Heart right ventricle (tissue), 16 donors: ENCODE measurements around the gene ECSCR. TPM values are rescaled to one million over a fixed set of nuclear protein-coding genes. Genes with fewer than 3 reads are reported as not detected.

ENCODE experiments used
- ATAC-seq, 8 donors: fragments of 200-7000 bp; cut with Tn5 transposase; one replicate each; pipeline ENCODE4 v1.9.1; 2020; ENCODE audit warnings: mild to moderate bottlenecking in 8 of 8, moderate library complexity in 8 of 8, moderate number of reproducible peaks in 1 of 8
- DNase-seq, 2 donors: peaks; one replicate each; pipeline ENCODE4 v3.0.0-alpha.2; 2020
- H3K27ac ChIP-seq, 10 donors: fragments of 200-600 bp; sonication (generic) in 2 of 10; one replicate each; pipeline versions ENCODE4 v1.5.0 to v1.8.0; 2020 to 2022; ENCODE audit warnings: mild to moderate bottlenecking in 3 of 10
- H3K27me3 ChIP-seq, 7 donors: fragments of 200-600 bp; one replicate each; pipeline ENCODE4 v1.8.0; 2021 to 2022; ENCODE audit warnings: mild to moderate bottlenecking in 2 of 7
- H3K36me3 ChIP-seq, 9 donors: fragments of 200-600 bp; sonication (generic) in 1 of 9; one replicate each; pipeline versions ENCODE4 v1.5.0 to v1.8.0; 2020 to 2022; ENCODE audit warnings: mild to moderate bottlenecking in 2 of 9
- H3K4me1 ChIP-seq, 9 donors: fragments of 200-600 bp; sonication (generic) in 1 of 9; one replicate each; pipeline versions ENCODE4 v1.5.0 to v1.8.0; 2020 to 2022; ENCODE audit warnings: mild to moderate bottlenecking in 4 of 9
- H3K4me3 ChIP-seq, 10 donors: fragments of 200-600 bp; sonication (generic) in 2 of 10; one replicate each; pipeline versions ENCODE4 v1.5.0 to v1.8.0; 2020 to 2022; ENCODE audit warnings: mild to moderate bottlenecking in 7 of 10, moderate library complexity in 2 of 10
- H3K9me3 ChIP-seq, 11 donors: fragments of 200-600 bp in 10 of 11; sonication (generic) in 2 of 11; one replicate each; pipeline versions ENCODE4 v1.5.0 to v1.8.0; 2013 to 2022; ENCODE audit warnings: mild to moderate bottlenecking in 2 of 11, control low read depth in 1 of 11, moderate library complexity in 1 of 11
- WGBS, 2 donors: extraction: QIAGEN DNeasy Blood & Tissue Kit; methylation state at CpG; one replicate each; pipeline ENCODE4 v1.1.7; 2013; ENCODE audit warnings: inconsistent platforms in 1 of 2; 5-methylcytosine and 5-hydroxymethylcytosine counted together
- intact Hi-C, 10 donors: fragments of 100-400 bp; cut with DNase I; formaldehyde crosslinking; loops; one replicate each; pipeline versions ENCODE4 v1.11.1 to v1.14.2; 2022
- polyA plus RNA-seq, 2 donors: library from polyadenylated mRNA; stranded (reverse); fragments of 200-250 nt; gene quantifications; one replicate each; pipeline ENCODE4 v1.2.3, GENCODE V29; 2013
- total RNA-seq, 10 donors: library from RNA; stranded (reverse); fragmentation: NEBNext Ultra II Directional in 3 of 10; extraction: Animal tissue kit (Norgen Biotek cat#: 25700) in 3 of 10; gene quantifications; one replicate each; pipeline versions ENCODE4 v1.2.1 to v1.2.4, GENCODE V29; 2021 to 2023
- TF ChIP-seq, protein P1 (sequence below), 9 donors: fragments of 200-600 bp; sonication (generic) in 2 of 9; IDR thresholded peaks; one replicate each; pipeline versions ENCODE4 v1.5.0 to v1.8.0; 2021 to 2022; ENCODE audit warnings: antibody characterized with exemption in 9 of 9, mild to moderate bottlenecking in 5 of 9, moderate library complexity in 1 of 9
- donor health status: Arrhythmogenic right ventricular cardiomyopathy.
- donor health status: ischemic (EF 13 %, LVEDD 7.1; RV severe dilation, severe dysfunction).
- donor health status: healthy with polysubstance abuse.
- donor health status: DM: no; HTN: yes; CAD: no.
- donor health status: DM: no; HTN: no; CAD: no.
- donor health status: ischemic (EF 25% LVEDD 6.9; RV normal size, moderate dysfunction).
- donor health status: ischemic (EF 25% LVEDD 5.7; RV mildly dilated, moderate dysfunction).
- donor health status: healthy.
- donor health status: DM: yes; HTN: yes; CAD: no.
- donor health status: Ischemic cardiomyopathy.
- donor health status: ischemic (EF 35%, LVEDD 5.7; RV mildly dilated, moderate dysfunction).
- donor health status: nonischemic (EF 11% LVEDD 7.7; RV severe dilation, severe dysfunction).
- donor health status: DM: yes; HTN: yes; CAD: no.
- donor health status: PGD.
- donor health status: ischemic (EF 29% LVEDD 5.4; RV normal size, mild dysfunction).
- donor health status: nonischemic (EF 23%, LVEDD 6.1; RV moderate dilation, normal function).

ECSCR gene
- total and polyA plus RNA-seq, 12 donors: 11.0 to 64.2 (median 19.2) TPM

DNA sequence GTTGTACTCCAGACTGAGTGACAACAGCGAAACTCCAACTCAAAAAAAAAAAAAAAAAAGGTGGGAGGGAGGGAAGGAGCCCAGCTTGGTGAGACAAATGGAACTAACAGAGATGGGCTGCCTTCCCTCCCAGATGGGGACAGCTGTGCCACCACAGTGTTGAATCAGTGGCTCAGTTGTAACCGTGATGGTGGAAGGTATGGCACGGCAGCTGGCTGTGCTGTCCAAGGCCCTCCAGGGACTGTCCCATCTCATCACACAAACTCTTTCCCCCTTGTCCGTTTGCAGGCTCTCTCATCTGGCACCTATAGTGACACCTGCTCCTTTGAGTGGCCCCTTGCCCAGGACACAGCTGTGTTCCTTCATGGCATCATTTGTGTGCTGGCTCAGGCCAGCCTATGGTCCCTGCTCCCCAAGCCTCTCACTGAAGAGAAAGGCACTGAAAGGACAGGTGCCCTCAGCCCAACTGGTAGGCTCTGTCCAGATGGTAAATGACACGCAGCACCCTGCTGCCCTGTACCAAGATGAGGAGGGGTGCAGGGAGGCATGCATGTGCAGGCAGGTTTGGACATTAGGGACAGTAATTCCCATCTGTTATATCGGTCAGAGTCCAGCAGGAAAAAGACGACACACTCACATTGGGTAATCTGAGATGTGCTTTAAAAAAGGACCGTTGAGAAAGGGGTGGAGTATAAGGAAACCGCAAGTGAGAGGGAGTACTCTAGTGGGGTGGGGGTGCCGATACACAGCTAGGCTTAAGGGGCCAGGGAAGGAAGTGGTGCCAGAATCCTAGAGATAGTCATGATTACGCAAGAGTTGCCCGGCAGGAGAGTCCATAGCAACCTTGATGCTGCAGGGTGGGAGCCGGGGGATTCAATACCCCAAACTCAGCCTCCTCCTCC lies 12.6 kb upstream of the ECSCR start:
- H3K27me3 ChIP-seq: no peaks in the 10 kb centered on the region
- peaks cover 2 to 73% (median 48%) of the 10 kb centered on the region in 9 donors for H3K4me1 ChIP-seq
- 49 to 53% methylated on average over 13 of the region's 13 CpGs for WGBS, 2 donors
- intact Hi-C loops: no loop called here
- peaks cover 0 to 58% (median 34%) of the 10 kb centered on the region in 9 donors for H3K36me3 ChIP-seq
- ATAC-seq: peak; percentile 4 to 52 (median 44)
- no peak overlapping the region for H3K4me3 ChIP-seq
- TF ChIP-seq, protein P1, sequence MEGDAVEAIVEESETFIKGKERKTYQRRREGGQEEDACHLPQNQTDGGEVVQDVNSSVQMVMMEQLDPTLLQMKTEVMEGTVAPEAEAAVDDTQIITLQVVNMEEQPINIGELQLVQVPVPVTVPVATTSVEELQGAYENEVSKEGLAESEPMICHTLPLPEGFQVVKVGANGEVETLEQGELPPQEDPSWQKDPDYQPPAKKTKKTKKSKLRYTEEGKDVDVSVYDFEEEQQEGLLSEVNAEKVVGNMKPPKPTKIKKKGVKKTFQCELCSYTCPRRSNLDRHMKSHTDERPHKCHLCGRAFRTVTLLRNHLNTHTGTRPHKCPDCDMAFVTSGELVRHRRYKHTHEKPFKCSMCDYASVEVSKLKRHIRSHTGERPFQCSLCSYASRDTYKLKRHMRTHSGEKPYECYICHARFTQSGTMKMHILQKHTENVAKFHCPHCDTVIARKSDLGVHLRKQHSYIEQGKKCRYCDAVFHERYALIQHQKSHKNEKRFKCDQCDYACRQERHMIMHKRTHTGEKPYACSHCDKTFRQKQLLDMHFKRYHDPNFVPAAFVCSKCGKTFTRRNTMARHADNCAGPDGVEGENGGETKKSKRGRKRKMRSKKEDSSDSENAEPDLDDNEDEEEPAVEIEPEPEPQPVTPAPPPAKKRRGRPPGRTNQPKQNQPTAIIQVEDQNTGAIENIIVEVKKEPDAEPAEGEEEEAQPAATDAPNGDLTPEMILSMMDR (IDR thresholded peaks at IDR 0.05): no peak
- H3K27ac ChIP-seq: peak overlapping the region in 7 of 10 donors; percentile 22 to 84 (median 28)
- no peaks in the 10 kb centered on the region for H3K9me3 ChIP-seq
- no peak for DNase-seq

DNA sequence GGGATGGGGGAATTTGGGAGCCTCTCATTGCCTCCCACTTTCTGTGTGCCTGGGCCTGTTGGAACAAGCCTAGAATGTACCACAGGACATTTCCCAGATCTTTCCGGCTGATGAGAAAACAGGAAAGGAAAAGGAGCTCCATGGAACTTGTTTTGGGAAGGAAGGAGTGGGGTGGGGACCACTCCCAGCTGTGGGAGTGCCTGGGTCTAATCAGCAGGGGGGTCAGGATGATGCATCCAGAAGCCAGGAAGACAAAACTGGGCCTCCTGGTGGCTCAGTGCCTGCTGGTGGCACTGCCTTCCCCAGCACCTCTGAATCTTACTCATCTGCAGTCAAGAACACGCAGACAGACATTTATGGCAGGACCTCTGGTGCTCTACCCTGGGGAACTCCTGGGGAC lies 11.0 kb upstream of the ECSCR start:
- Histone ChIP-seq H3K9me3 (no peaks in the 10 kb centered on the region), H3K4me3 (no peak overlapping the region), H3K27ac (peak overlapping the region in 9 of 10 donors; percentile 45 to 84 (median 73)), H3K36me3 (peaks cover 0 to 42% (median 24%) of the 10 kb centered on the region in 9 donors), H3K4me1 (peaks cover 2 to 60% (median 40%) of the 10 kb centered on the region in 9 donors), H3K27me3 (no peaks in the 10 kb centered on the region)
- intact Hi-C loops: no loop called here
- ATAC-seq: peak in 6 of 8 donors; percentile 18 to 62 (median 32)
- 62 to 74% methylated on average over 2 of the region's 2 CpGs for WGBS, 2 donors
- no peak for DNase-seq
- TF ChIP-seq, protein P1 (IDR thresholded peaks at IDR 0.05): peak in 2 of 9 donors; percentile 4 to 13

DNA sequence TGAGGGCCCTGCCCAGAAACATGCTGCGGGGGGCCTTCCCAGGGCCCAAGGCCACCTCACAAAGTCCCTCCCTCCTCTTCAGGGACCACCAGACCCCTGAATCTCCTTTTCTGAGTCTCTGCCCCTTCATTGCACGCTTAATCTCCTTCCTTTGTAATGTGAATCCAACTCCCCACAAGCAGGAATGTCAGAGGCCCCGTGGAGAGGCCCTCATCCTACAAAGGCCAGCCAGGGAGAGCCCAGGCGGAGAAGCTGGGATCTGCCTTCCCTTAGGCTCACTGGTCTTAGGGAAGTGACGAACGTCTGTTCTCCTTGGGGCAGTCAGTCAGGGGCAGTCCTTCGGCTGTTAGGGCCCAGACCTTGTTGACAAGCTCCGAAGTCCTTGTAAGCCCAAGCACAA lies 10.6 kb upstream of the ECSCR start:
- Histone ChIP-seq H3K36me3 (peaks cover 0 to 37% (median 20%) of the 10 kb centered on the region in 9 donors), H3K4me1 (peaks cover 2 to 59% (median 38%) of the 10 kb centered on the region in 9 donors), H3K9me3 (no peaks in the 10 kb centered on the region), H3K27me3 (no peaks in the 10 kb centered on the region), H3K27ac (peak overlapping the region; percentile 45 to 84 (median 71)), H3K4me3 (no peak overlapping the region)
- DNase-seq (no peak), ATAC-seq (peak in 6 of 8 donors; percentile 3 to 53 (median 32))
- TF ChIP-seq, protein P1 (IDR thresholded peaks at IDR 0.05): no peak
- intact Hi-C loops: no loop called here
- WGBS, 2 donors: 56 to 57% methylated on average over 8 of the region's 8 CpGs

DNA sequence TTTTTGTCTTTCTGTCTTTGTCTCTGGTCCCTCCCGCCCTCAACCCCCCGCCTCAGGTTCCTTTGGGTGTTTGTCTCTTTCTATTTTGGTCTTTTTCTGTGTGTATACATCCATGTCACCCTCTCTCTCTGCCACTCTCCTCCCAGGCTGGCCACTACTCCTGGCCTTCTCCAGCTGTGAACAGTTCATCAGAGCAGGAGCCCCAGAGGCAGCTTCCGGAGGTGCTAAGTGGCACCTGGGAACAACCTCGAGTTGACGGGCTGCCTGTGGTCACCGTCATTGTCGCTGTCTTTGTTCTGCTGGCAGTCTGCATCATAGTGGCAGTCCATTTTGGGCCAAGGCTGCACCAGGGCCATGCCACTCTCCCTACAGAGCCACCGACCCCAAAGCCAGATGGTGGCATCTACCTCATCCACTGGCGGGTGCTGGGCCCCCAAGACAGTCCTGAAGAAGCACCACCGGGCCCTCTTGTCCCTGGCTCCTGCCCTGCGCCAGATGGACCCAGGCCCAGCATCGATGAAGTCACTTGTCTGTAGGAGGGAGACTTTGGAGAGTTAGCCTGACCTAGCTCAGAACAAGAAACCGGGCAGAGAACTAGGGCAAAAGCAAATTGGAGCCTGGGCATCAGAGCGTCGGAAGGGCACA lies 10.0 kb upstream of the ECSCR start:
- H3K4me3 ChIP-seq: no peak overlapping the region
- peaks cover 0 to 31% (median 14%) of the 10 kb centered on the region in 9 donors for H3K36me3 ChIP-seq
- peaks cover 2 to 56% (median 38%) of the 10 kb centered on the region in 9 donors for H3K4me1 ChIP-seq
- intact Hi-C loops: no loop called here
- TF ChIP-seq, protein P1 (IDR thresholded peaks at IDR 0.05): no peak
- DNase-seq (no peak), ATAC-seq (no peak)
- H3K9me3 ChIP-seq: no peaks in the 10 kb centered on the region
- 84 to 87% methylated on average over 15 of the region's 15 CpGs for WGBS, 2 donors
- peak overlapping the region in 8 of 10 donors; percentile 45 to 84 (median 74) for H3K27ac ChIP-seq
- H3K27me3 ChIP-seq: no peaks in the 10 kb centered on the region
